ENCODE measurements around the gene SH3GL3.

The SH3GL3 gene

GRCh38 chr15:83612226-83612625 lies 165.1 kb downstream of the SH3GL3 start:
- Mint-ChIP-seq H3K27ac (peak overlapping the region; percentile 70), H3K27me3 (ENCODE audit: low read depth, poor library complexity) (peaks cover 6% of the 10 kb centered on the region), H3K36me3 (ENCODE audit: low read depth) (no peaks in the 10 kb centered on the region), H3K4me1 (peaks cover 6% of the 10 kb centered on the region), H3K4me3 (no peak overlapping the region), H3K9me3 (no peaks in the 10 kb centered on the region)
- DNase-seq, result no peak
- no peak for TF ChIP-seq CTCF (IDR thresholded peaks at IDR 0.05)

GRCh38 chr15:83612898-83613635 lies 165.9 kb downstream of the SH3GL3 start:
- DNase-seq, result no peak
- Mint-ChIP-seq H3K9me3 (no peaks in the 10 kb centered on the region), H3K4me1 (peaks cover 6% of the 10 kb centered on the region), H3K4me3 (no peak overlapping the region), H3K36me3 (ENCODE audit: low read depth) (no peaks in the 10 kb centered on the region), H3K27me3 (ENCODE audit: low read depth, poor library complexity) (peaks cover 6% of the 10 kb centered on the region), H3K27ac (no peak overlapping the region)
- no peak for TF ChIP-seq CTCF (IDR thresholded peaks at IDR 0.05)

GRCh38 chr15:83613714-83614113 lies 166.6 kb downstream of the SH3GL3 start:
- H3K27ac Mint-ChIP-seq, result no peak overlapping the region
- TF ChIP-seq CTCF (IDR thresholded peaks at IDR 0.05), result no peak
- peaks cover 6% of the 10 kb centered on the region for H3K4me1 Mint-ChIP-seq
- peaks cover 6% of the 10 kb centered on the region for H3K27me3 Mint-ChIP-seq (ENCODE audit: low read depth, poor library complexity)
- H3K36me3 Mint-ChIP-seq (ENCODE audit: low read depth), result peaks cover 4% of the 10 kb centered on the region
- no peak overlapping the region for H3K4me3 Mint-ChIP-seq
- H3K9me3 Mint-ChIP-seq, result no peaks in the 10 kb centered on the region
- DNase-seq, result no peak

- H3K27me3 Mint-ChIP-seq (ENCODE audit: low read depth, poor library complexity), result peaks cover 2% of the 10 kb centered on the region
- TF ChIP-seq CTCF (IDR thresholded peaks at IDR 0.05), result no peak
- no peak overlapping the region for H3K27ac Mint-ChIP-seq
- H3K4me3 Mint-ChIP-seq, result no peak overlapping the region
- no peak for DNase-seq
- H3K36me3 Mint-ChIP-seq (ENCODE audit: low read depth), result peaks cover 8% of the 10 kb centered on the region
- peaks cover 17% of the 10 kb centered on the region for H3K9me3 Mint-ChIP-seq
- H3K4me1 Mint-ChIP-seq, result no peaks in the 10 kb centered on the region
Measured at GRCh38 chr15:83616840-83617239, 169.7 kb downstream of the SH3GL3 start.

GRCh38 chr15:83626171-83626802 lies 179.1 kb downstream of the SH3GL3 start:
- H3K4me3 Mint-ChIP-seq, result no peak overlapping the region
- H3K36me3 Mint-ChIP-seq (ENCODE audit: low read depth), result no peaks in the 10 kb centered on the region
- no peak for DNase-seq
- H3K27me3 Mint-ChIP-seq (ENCODE audit: low read depth, poor library complexity), result peaks cover 13% of the 10 kb centered on the region
- no peak for TF ChIP-seq CTCF (IDR thresholded peaks at IDR 0.05)
- H3K9me3 Mint-ChIP-seq, result peaks cover 12% of the 10 kb centered on the region
- no peak overlapping the region for H3K27ac Mint-ChIP-seq
- no peaks in the 10 kb centered on the region for H3K4me1 Mint-ChIP-seq

GRCh38 chr15:83631534-83631933 lies 184.4 kb downstream of the SH3GL3 start:
- H3K27ac Mint-ChIP-seq, result no peak overlapping the region
- H3K27me3 Mint-ChIP-seq (ENCODE audit: low read depth, poor library complexity), result peaks cover 25% of the 10 kb centered on the region
- TF ChIP-seq CTCF (IDR thresholded peaks at IDR 0.05), result no peak
- H3K36me3 Mint-ChIP-seq (ENCODE audit: low read depth), result no peaks in the 10 kb centered on the region
- H3K4me1 Mint-ChIP-seq, result no peaks in the 10 kb centered on the region
- peaks cover 20% of the 10 kb centered on the region for H3K9me3 Mint-ChIP-seq
- no peak for DNase-seq
- H3K4me3 Mint-ChIP-seq, result no peak overlapping the region
